CD14-positive monocyte (primary cell): ENCODE results near the gene SCAPER. TPM values are rescaled to one million over a fixed set of nuclear protein-coding genes. Genes with fewer than 3 reads are reported as not detected.

Experiments
- DNase-seq, 3 donors: peaks; one replicate each; pipeline ENCODE4 v3.0.0-alpha.2; 2011 to 2022
- H2AFZ ChIP-seq: 2 replicates; pipeline ENCODE4 v1.6.0; 2012; ENCODE audit warnings: mild to moderate bottlenecking, low read depth, low read length, inconsistent platforms; ENCODE audit not compliant: insufficient read depth, poor library complexity, severe bottlenecking
- H3K27ac ChIP-seq, 2 donors: 1 replicate in 1 of 2; 2 replicates in 1 of 2; pipeline ENCODE4 v1.5.1; 2012 to 2013; ENCODE audit warnings: low read length in 2 of 2, control low read depth in 1 of 2, inconsistent platforms in 1 of 2, low read depth in 1 of 2, mild to moderate bottlenecking in 1 of 2
- H3K27me3 ChIP-seq, 2 donors: one replicate each; pipeline versions ENCODE4 v1.6.0 to v1.6.1; 2011 to 2013; ENCODE audit warnings: low read length in 2 of 2; ENCODE audit not compliant: control insufficient read depth in 2 of 2, insufficient read depth in 2 of 2
- H3K36me3 ChIP-seq, 2 donors: replicated peaks in 1 of 2; 1 replicate in 1 of 2; 2 replicates in 1 of 2; pipeline versions ENCODE4 v1.5.1 to v1.6.1; 2012 to 2013; ENCODE audit warnings: low read length in 2 of 2, control low read depth in 1 of 2, inconsistent platforms in 1 of 2, mild to moderate bottlenecking in 1 of 2; ENCODE audit not compliant: insufficient read depth in 2 of 2, control insufficient read depth in 1 of 2
- H3K4me1 ChIP-seq, 2 donors: 1 replicate in 1 of 2; 2 replicates in 1 of 2; pipeline versions ENCODE4 v1.5.1 to v1.6.1; 2012 to 2013; ENCODE audit warnings: low read length in 2 of 2, control low read depth in 1 of 2, inconsistent platforms in 1 of 2, mild to moderate bottlenecking in 1 of 2, moderate library complexity in 1 of 2; ENCODE audit not compliant: insufficient read depth in 2 of 2, control insufficient read depth in 1 of 2
- H3K4me2 ChIP-seq: replicated peaks from 2 replicates; pipeline ENCODE3; 2012; ENCODE audit warnings: low read length, moderate library complexity, mild to moderate bottlenecking; ENCODE audit not compliant: poor library complexity, severe bottlenecking; ENCODE audit errors: extremely low read depth
- H3K4me3 ChIP-seq, 3 experiments: fragments of 200-600 bp in 1 of 3; sonication (generic) in 1 of 3; replicated peaks in 1 of 3; 1 replicate in 2 of 3; 2 replicates in 1 of 3; pipeline ENCODE4 v1.5.1; 2011 to 2013; ENCODE audit warnings: low read length in 3 of 3, mild to moderate bottlenecking in 3 of 3, control low read depth in 2 of 3, low read depth in 2 of 3, inconsistent platforms in 1 of 3, moderate library complexity in 1 of 3
- H3K79me2 ChIP-seq: 2 replicates; pipeline ENCODE4 v1.6.0; 2012; ENCODE audit warnings: mild to moderate bottlenecking, control low read depth, inconsistent platforms, low read length, moderate library complexity; ENCODE audit not compliant: insufficient read depth
- H3K9ac ChIP-seq: 2 replicates; pipeline ENCODE4 v1.6.0; 2017; ENCODE audit warnings: low read length, mild to moderate bottlenecking; ENCODE audit not compliant: insufficient read depth, poor library complexity, severe bottlenecking
- H3K9me3 ChIP-seq, 2 donors: replicated peaks in 1 of 2; 1 replicate in 1 of 2; 2 replicates in 1 of 2; pipeline versions ENCODE4 v1.5.1 to v1.6.1; 2012 to 2013; ENCODE audit warnings: low read length in 2 of 2, control low read depth in 1 of 2; ENCODE audit not compliant: control insufficient read depth in 1 of 2, insufficient read depth in 1 of 2
- H4K20me1 ChIP-seq: 2 replicates; pipeline ENCODE4 v1.6.0; 2012; ENCODE audit warnings: mild to moderate bottlenecking, low read length, control low read depth, moderate library complexity; ENCODE audit not compliant: insufficient read depth
- H3K27ac Mint-ChIP-seq, 7 donors: one replicate each; pipeline ENCODE4 v1.8.0; 2020; ENCODE audit warnings: mild to moderate bottlenecking in 7 of 7, mixed read lengths in 7 of 7, moderate library complexity in 6 of 7, inconsistent platforms in 2 of 7
- H3K27me3 Mint-ChIP-seq, 3 donors: one replicate each; pipeline ENCODE4 v1.8.0; 2021 to 2022; ENCODE audit warnings: low read depth in 3 of 3, mild to moderate bottlenecking in 3 of 3, mixed read lengths in 3 of 3, moderate library complexity in 3 of 3, inconsistent platforms in 1 of 3
- H3K36me3 Mint-ChIP-seq, 2 donors: one replicate each; pipeline ENCODE4 v1.8.0; 2020; ENCODE audit warnings: mixed read lengths in 2 of 2, inconsistent platforms in 1 of 2, mild to moderate bottlenecking in 1 of 2
- H3K4me1 Mint-ChIP-seq: one replicate; pipeline ENCODE4 v1.8.0; 2020; ENCODE audit warnings: mild to moderate bottlenecking, mixed read lengths
- H3K4me3 Mint-ChIP-seq, 2 donors: one replicate each; pipeline ENCODE4 v1.8.0; 2020; ENCODE audit warnings: mild to moderate bottlenecking in 2 of 2, mixed read lengths in 2 of 2, moderate library complexity in 1 of 2
- H3K9me3 Mint-ChIP-seq, 7 donors: one replicate each; pipeline ENCODE4 v1.8.0; 2020 to 2022; ENCODE audit warnings: mixed read lengths in 7 of 7, mild to moderate bottlenecking in 6 of 7, moderate library complexity in 6 of 7, inconsistent platforms in 2 of 7
- CTCF ChIP-seq: fragments of 200-600 bp; IDR thresholded peaks from one replicate; pipeline ENCODE4 v1.8.0; 2022; ENCODE audit warnings: antibody characterized with exemption, mild to moderate bottlenecking
- WGBS: methylation state at CpG from one replicate; pipeline ENCODE4 v1.1.5; 2013; ENCODE audit warnings: missing lambda C conversion rate; ENCODE audit not compliant: insufficient coverage; 5-methylcytosine and 5-hydroxymethylcytosine counted together
- intact Hi-C, 2 donors: fragments of 100-400 bp; cut with micrococcal nuclease; formaldehyde crosslinking; loops; one replicate each; pipeline versions ENCODE4 v1.15.0 to v1.15.1; 2023
- polyA plus RNA-seq, 3 donors: library from polyadenylated mRNA; depleted of rRNA in 1 of 3; unstranded in 2 of 3; stranded (reverse) in 1 of 3; fragments of 300-500 nt in 2 of 3; fragments of >200 nt in 1 of 3; fragmentation: Illumina TruSeq in 2 of 3; gene quantifications; 1 replicate in 2 of 3; 2 replicates in 1 of 3; pipeline ENCODE4 v1.2.3, GENCODE V29; 2012 to 2021

SCAPER gene
- polyA plus RNA-seq, 3 donors, result 2.5 to 5.4 (median 4.2) TPM

- H3K9me3 ChIP-seq, result peaks cover 0 to 31% of the 10 kb centered on the region in 2 donors
- H3K27me3 ChIP-seq, result peaks cover 57 to 75% of the 10 kb centered on the region in 2 donors
- intact Hi-C loops, result no loop called here
- Mint-ChIP-seq H3K4me1 (peaks cover 26% of the 10 kb centered on the region), H3K27ac (no peak overlapping the region), H3K27me3 (peaks cover 59 to 73% (median 59%) of the 10 kb centered on the region in 3 donors), H3K9me3 (peaks cover 0 to 27% (median 13%) of the 10 kb centered on the region in 7 donors), H3K4me3 (peak overlapping the region; percentile 20 to 71), H3K36me3 (peaks cover 36 to 44% of the 10 kb centered on the region in 2 donors)
- peak overlapping the region in 1 of 3 experiments; percentile 77 for H3K4me3 ChIP-seq
- H3K4me1 ChIP-seq, result peaks cover 27 to 33% of the 10 kb centered on the region in 2 donors
- H3K4me2 ChIP-seq, result peak overlapping the region; percentile 95
- H4K20me1 ChIP-seq, result peaks cover 16% of the 10 kb centered on the region
- DNase-seq, result no peak
- H2AFZ ChIP-seq, result peak overlapping the region; percentile 78
- no peaks in the 10 kb centered on the region for H3K79me2 ChIP-seq
- 70% methylated on average over 5 of the region's 13 CpGs for WGBS
- no peaks in the 10 kb centered on the region for H3K36me3 ChIP-seq
- no peak overlapping the region for H3K27ac ChIP-seq
- TF ChIP-seq CTCF, result no peak
- no peak overlapping the region for H3K9ac ChIP-seq
These were observed 557.6 kb downstream of the SCAPER start for GRCh38 chr15:76347482-76348055.

- H3K4me2 ChIP-seq, result peak overlapping the region; percentile 95
- H3K4me1 ChIP-seq, result peaks cover 31 to 40% of the 10 kb centered on the region in 2 donors
- H3K36me3 Mint-ChIP-seq, result peaks cover 31 to 47% of the 10 kb centered on the region in 2 donors
- H3K27ac ChIP-seq, result no peak overlapping the region
- whole genome bisulfite sequencing, result 2% methylated on average over 59 of the region's 74 CpGs
- peaks cover 0 to 38% of the 10 kb centered on the region in 2 donors for H3K9me3 ChIP-seq
- peaks cover 62 to 80% of the 10 kb centered on the region in 2 donors for H3K27me3 ChIP-seq
- H4K20me1 ChIP-seq, result peaks cover 22% of the 10 kb centered on the region
- H3K9ac ChIP-seq, result peak overlapping the region; percentile 48
- no peaks in the 10 kb centered on the region for H3K79me2 ChIP-seq
- H3K27me3 Mint-ChIP-seq, result peaks cover 63 to 78% (median 63%) of the 10 kb centered on the region in 3 donors
- intact Hi-C loops, result no loop called here
- H3K4me1 Mint-ChIP-seq, result peaks cover 30% of the 10 kb centered on the region
- TF ChIP-seq CTCF, result no peak
- peaks cover 0 to 31% (median 17%) of the 10 kb centered on the region in 7 donors for H3K9me3 Mint-ChIP-seq
- peak overlapping the region; percentile 37 to 77 (median 53) for H3K4me3 ChIP-seq
- peak overlapping the region; percentile 78 for H2AFZ ChIP-seq
- no peak for DNase-seq
- H3K4me3 Mint-ChIP-seq, result peak overlapping the region; percentile 84 to 90
- H3K27ac Mint-ChIP-seq, result no peak overlapping the region
- H3K36me3 ChIP-seq, result no peaks in the 10 kb centered on the region
These were observed 558.3 kb downstream of the SCAPER start for GRCh38 chr15:76346669-76347481.
